Measurements from ENCODE around the gene OR8B2. TPM values are rescaled to one million over a fixed set of nuclear protein-coding genes. Genes with fewer than 3 reads are reported as not detected.

The OR8B2 gene
- polyA plus RNA-seq, 1 donor from 2014 or later = not detected

- Mint-ChIP-seq H3K27me3 (no peaks in the 10 kb centered on the region), H3K4me1 (peaks cover 0 to 7% (median 3%) of the 10 kb centered on the region in 3 donors), H3K4me3 (no peak overlapping the region), H3K9me3 (peaks cover 0 to 2% (median 2%) of the 10 kb centered on the region in 3 donors), H3K27ac (no peak overlapping the region), H3K36me3 (no peaks in the 10 kb centered on the region)
Observed at GRCh38 chr11:124359566-124359965, 24.7 kb downstream of the OR8B2 start.

- peaks cover 2% of the 10 kb centered on the region for H3K27me3 Mint-ChIP-seq
- no peak overlapping the region for H3K4me3 Mint-ChIP-seq
- no peak overlapping the region for H3K27ac Mint-ChIP-seq
- peaks cover 2 to 7% (median 6%) of the 10 kb centered on the region in 3 donors for H3K9me3 Mint-ChIP-seq
- no peaks in the 10 kb centered on the region for H3K4me1 Mint-ChIP-seq
- H3K36me3 Mint-ChIP-seq = no peaks in the 10 kb centered on the region
Observed at GRCh38 chr11:124346311-124346955, 37.9 kb downstream of the OR8B2 start.

- Mint-ChIP-seq H3K9me3 (peaks cover 0 to 6% (median 2%) of the 10 kb centered on the region in 3 donors), H3K27ac (no peak overlapping the region), H3K4me3 (no peak overlapping the region), H3K27me3 (peaks cover 2% of the 10 kb centered on the region), H3K4me1 (peaks cover 0 to 6% (median under 1%) of the 10 kb centered on the region in 3 donors), H3K36me3 (no peaks in the 10 kb centered on the region)
Observed at GRCh38 chr11:124344346-124344745, 40.0 kb downstream of the OR8B2 start.

GRCh38 chr11:124340142-124340447 lies 44.2 kb downstream of the OR8B2 start:
- H3K27me3 Mint-ChIP-seq = peaks cover 2% of the 10 kb centered on the region
- no peak overlapping the region for H3K27ac Mint-ChIP-seq
- peaks cover 0 to 11% (median 3%) of the 10 kb centered on the region in 3 donors for H3K4me1 Mint-ChIP-seq
- H3K36me3 Mint-ChIP-seq = no peaks in the 10 kb centered on the region
- H3K4me3 Mint-ChIP-seq = no peak overlapping the region
- no peaks in the 10 kb centered on the region for H3K9me3 Mint-ChIP-seq

- Mint-ChIP-seq H3K36me3 (no peaks in the 10 kb centered on the region), H3K9me3 (no peaks in the 10 kb centered on the region), H3K27me3 (no peaks in the 10 kb centered on the region), H3K4me1 (peaks cover 0 to 11% (median 3%) of the 10 kb centered on the region in 3 donors), H3K27ac (no peak overlapping the region), H3K4me3 (no peak overlapping the region)
Observed at GRCh38 chr11:124339396-124340141, 44.7 kb downstream of the OR8B2 start.

Other genes starting within 250 kb of the OR8B2 start
- not detected for gene OR10D3, start 201.2 kb downstream of the OR8B2 start, polyA plus RNA-seq
- gene OR8G1, start 143.4 kb downstream of the OR8B2 start, polyA plus RNA-seq = not detected
- not detected for gene OR8G5, start 128.1 kb downstream of the OR8B2 start, polyA plus RNA-seq
- not detected for gene OR8D1, start 70.5 kb downstream of the OR8B2 start, polyA plus RNA-seq
- not detected for gene OR8D2, start 64.3 kb downstream of the OR8B2 start, polyA plus RNA-seq
- not detected for gene OR8B3, start 14.5 kb upstream of the OR8B2 start, polyA plus RNA-seq
- not detected for gene OR8B4, start 40.4 kb upstream of the OR8B2 start, polyA plus RNA-seq
- gene OR8B8, start 61.2 kb upstream of the OR8B2 start, polyA plus RNA-seq = not detected
- not detected for gene OR8B12, start 159.2 kb upstream of the OR8B2 start, polyA plus RNA-seq
- not detected for gene OR8A1, start 185.5 kb upstream of the OR8B2 start, polyA plus RNA-seq
- not detected for gene PANX3, start 226.9 kb upstream of the OR8B2 start, polyA plus RNA-seq
- 35.9 TPM for gene TBRG1, start 238.4 kb upstream of the OR8B2 start, polyA plus RNA-seq

Measured in IgD-negative memory B cell (primary cell).